Osteocyte (in vitro differentiated cells): Measurements from ENCODE around the gene C15orf61. TPM values are rescaled to one million over a fixed set of nuclear protein-coding genes. Genes with fewer than 3 reads are reported as not detected.

Experiments used
- DNase-seq: peaks from one replicate; pipeline ENCODE4 v3.0.0; 2021; ENCODE audit warnings: mixed read lengths; ENCODE audit not compliant: unreplicated experiment; ENCODE audit errors: extremely low spot score
- H3K27ac Mint-ChIP-seq: one replicate; pipeline ENCODE4 v1.8.0; 2021; ENCODE audit warnings: mild to moderate bottlenecking, mixed read lengths; ENCODE audit not compliant: unreplicated experiment
- H3K27me3 Mint-ChIP-seq: one replicate; pipeline ENCODE4 v1.8.0; 2021; ENCODE audit warnings: mixed read lengths; ENCODE audit not compliant: unreplicated experiment
- H3K36me3 Mint-ChIP-seq: one replicate; pipeline ENCODE4 v1.8.0; 2021; ENCODE audit warnings: mixed read lengths; ENCODE audit not compliant: unreplicated experiment
- H3K4me1 Mint-ChIP-seq: one replicate; pipeline ENCODE4 v1.8.0; 2021; ENCODE audit warnings: mixed read lengths; ENCODE audit not compliant: unreplicated experiment
- H3K4me3 Mint-ChIP-seq: one replicate; pipeline ENCODE4 v1.8.0; 2021; ENCODE audit warnings: mild to moderate bottlenecking, moderate library complexity, mixed read lengths; ENCODE audit not compliant: unreplicated experiment
- H3K9me3 Mint-ChIP-seq: one replicate; pipeline ENCODE4 v1.8.0; 2021; ENCODE audit warnings: mixed read lengths; ENCODE audit not compliant: unreplicated experiment
- CTCF ChIP-seq: fragments of 200-600 bp; sonication (generic); IDR thresholded peaks from 2 replicates; pipeline ENCODE4 v1.5.0; 2021; ENCODE audit warnings: antibody characterized with exemption, mild to moderate bottlenecking, moderate library complexity
- total RNA-seq: library from RNA; stranded (reverse); gene quantifications from 2 replicates; pipeline ENCODE4 v1.2.1, GENCODE V29; 2021

Gene C15orf61
- total RNA-seq, 1 donor from 2014 or later, result 4.3 TPM

GRCh38 chr15:67480741-67481140 lies 40.2 kb upstream of the C15orf61 start:
- no peak for DNase-seq
- H3K27ac Mint-ChIP-seq, result no peak overlapping the region
- no peaks in the 10 kb centered on the region for H3K36me3 Mint-ChIP-seq
- peaks cover 2% of the 10 kb centered on the region for H3K27me3 Mint-ChIP-seq
- no peak overlapping the region for H3K4me3 Mint-ChIP-seq
- TF ChIP-seq CTCF, result no peak
- no peaks in the 10 kb centered on the region for H3K9me3 Mint-ChIP-seq
- H3K4me1 Mint-ChIP-seq, result peaks cover 16% of the 10 kb centered on the region

- H3K27ac Mint-ChIP-seq, result no peak overlapping the region
- peaks cover 2% of the 10 kb centered on the region for H3K27me3 Mint-ChIP-seq
- peaks cover 14% of the 10 kb centered on the region for H3K4me1 Mint-ChIP-seq
- H3K36me3 Mint-ChIP-seq, result no peaks in the 10 kb centered on the region
- no peaks in the 10 kb centered on the region for H3K9me3 Mint-ChIP-seq
- no peak overlapping the region for H3K4me3 Mint-ChIP-seq
- DNase-seq, result no peak
- TF ChIP-seq CTCF, result no peak
These were observed 39.3 kb upstream of the C15orf61 start for GRCh38 chr15:67481680-67482079.

DNA sequence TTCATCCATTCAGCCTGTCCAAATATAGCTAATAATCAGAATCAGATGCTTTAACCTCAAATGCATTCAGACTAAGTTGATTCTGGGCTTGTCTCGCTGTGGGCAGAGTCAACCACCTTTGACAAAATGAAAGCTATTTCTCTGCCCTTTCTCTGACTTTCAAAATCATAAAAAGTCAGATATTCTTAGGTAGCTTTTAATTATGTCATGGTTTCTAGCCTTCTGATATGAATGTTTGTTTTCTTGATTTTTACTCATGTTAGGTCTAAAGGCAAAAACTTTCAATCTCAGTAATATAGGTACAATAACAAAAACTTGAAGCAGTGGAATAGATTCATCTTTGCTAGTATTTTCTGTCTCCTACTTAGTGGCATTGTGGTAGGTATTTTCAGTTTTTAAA lies 25.3 kb upstream of the C15orf61 start:
- DNase-seq, result no peak
- Mint-ChIP-seq H3K27me3 (peaks cover 2% of the 10 kb centered on the region), H3K9me3 (no peaks in the 10 kb centered on the region), H3K36me3 (peaks cover 4% of the 10 kb centered on the region), H3K4me1 (no peaks in the 10 kb centered on the region), H3K4me3 (no peak overlapping the region), H3K27ac (no peak overlapping the region)
- no peak for TF ChIP-seq CTCF

DNA sequence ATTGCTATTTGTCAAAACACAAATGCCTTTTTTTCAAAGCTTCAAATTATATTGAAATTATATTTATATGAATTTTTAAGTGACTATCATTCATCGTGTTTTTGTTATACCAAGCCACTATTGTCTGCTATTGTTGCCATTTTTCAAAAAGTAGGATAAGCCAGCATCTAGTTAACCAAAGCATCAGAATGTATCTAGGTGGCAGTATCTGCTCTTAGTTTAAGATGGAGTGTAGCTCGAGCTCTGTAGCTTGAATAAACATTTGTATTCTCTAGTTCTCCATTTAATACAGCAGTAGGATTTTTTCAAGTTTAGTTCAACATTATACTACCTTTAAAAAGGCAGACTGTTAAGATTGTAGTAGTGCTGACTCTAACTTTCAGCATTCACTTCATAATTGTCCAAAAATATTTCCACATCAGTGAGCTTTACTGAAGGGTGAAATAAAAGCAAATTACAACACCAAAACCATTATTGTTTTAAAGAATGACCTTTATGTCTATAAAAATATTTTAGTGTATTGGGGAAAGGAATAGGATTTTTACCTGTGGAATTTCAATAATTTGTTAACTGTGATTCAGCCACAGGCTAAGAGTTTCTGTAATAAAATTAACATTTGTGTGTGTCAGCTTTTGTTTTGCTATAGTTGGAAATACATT lies 19.6 kb upstream of the C15orf61 start:
- no peak for DNase-seq
- peak; percentile 63 for TF ChIP-seq CTCF
- Mint-ChIP-seq H3K27me3 (peaks cover 2% of the 10 kb centered on the region), H3K9me3 (no peaks in the 10 kb centered on the region), H3K36me3 (peaks cover 2% of the 10 kb centered on the region), H3K27ac (no peak overlapping the region), H3K4me1 (peaks cover 16% of the 10 kb centered on the region), H3K4me3 (no peak overlapping the region)

DNA sequence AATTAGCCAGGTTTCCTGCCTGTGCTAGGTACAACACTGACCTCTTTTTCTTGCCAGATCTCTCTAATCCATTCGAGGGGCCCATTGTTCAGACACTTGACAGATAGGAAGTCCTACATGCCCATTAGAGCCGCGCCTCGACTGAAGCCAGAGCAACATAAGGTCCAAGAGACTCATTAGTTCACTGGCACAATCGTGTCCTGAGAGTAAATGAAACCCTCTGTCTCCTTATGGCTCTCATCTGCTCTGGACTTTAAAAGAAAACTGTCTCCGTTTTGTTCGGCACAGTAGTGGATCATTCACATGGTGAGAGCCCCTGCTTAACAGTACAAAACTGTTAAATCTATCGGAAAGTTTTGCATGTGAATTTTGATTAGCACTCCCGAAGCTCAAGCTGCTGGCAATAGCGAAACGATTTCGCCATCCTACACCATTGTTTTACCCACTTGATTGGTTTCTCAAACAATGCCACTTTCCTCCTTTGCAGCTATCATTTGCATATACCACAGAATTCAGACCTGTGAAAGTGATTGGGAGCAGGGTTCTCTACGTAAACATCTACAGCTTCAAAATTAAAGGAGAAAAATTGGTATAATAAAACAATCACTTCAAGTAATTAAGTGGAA lies 19.0 kb upstream of the C15orf61 start:
- Mint-ChIP-seq H3K27ac (no peak overlapping the region), H3K9me3 (no peaks in the 10 kb centered on the region), H3K4me1 (peaks cover 18% of the 10 kb centered on the region), H3K27me3 (peaks cover 2% of the 10 kb centered on the region), H3K4me3 (no peak overlapping the region), H3K36me3 (no peaks in the 10 kb centered on the region)
- TF ChIP-seq CTCF, result no peak
- no peak for DNase-seq
